ENCODE results near the gene TMEM53.

The TMEM53 gene

DNA sequence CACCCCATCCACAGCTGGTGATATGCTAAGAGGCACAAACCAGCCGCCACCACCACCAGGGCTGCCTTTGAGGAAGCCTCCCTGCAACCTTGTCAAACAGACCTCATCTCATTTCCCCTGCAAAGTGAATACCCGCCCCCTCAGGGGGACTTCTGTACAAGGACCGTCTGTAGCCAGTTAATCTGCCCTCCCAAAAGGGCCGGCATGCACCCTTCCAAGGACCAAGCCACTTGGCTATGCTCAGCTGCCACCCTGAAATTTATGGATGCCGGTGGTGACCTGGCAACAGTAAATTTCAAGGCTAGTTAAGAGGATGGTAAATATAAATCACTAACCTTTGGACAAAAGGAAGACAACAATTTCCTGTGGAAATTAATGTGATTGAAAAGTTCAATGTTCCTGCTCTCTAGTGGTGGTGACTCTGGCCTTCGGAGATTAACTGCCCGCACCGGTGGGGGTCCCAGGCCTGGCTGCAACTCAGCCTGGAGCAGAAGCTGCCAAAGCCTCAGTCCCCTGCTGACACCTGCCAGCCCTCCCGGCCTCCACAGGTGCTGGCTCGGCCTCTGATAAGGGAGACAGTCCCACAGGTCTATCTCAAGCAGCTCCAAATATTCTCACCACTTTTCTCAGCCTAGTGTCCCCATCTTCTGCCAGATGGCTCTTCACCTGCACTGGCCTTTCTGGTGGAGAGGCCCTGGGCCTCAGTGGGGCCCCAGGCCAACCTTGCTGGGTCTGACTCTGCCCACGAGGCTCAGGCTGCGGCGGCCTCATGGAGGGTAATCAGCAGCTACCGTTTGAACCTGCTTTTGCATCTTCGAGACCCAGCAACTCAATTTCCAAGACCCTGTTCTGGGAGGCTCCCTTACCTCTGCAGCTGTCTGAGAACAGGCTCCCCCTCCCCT lies 12.2 kb downstream of the TMEM53 start:
- Histone ChIP-seq H3K4me3 (ENCODE audit: insufficient read depth, low read length, poor library complexity, severe bottlenecking) (no peak overlapping the region), H3K9me2 (replicated peaks; ENCODE audit: insufficient read depth, low read length) (no peaks in the 10 kb centered on the region), H2AFZ (ENCODE audit: low read depth, low read length, severe bottlenecking) (no peak overlapping the region), H4K20me1 (ENCODE audit: low read depth, low read length) (no peaks in the 10 kb centered on the region), H3K27ac (ENCODE audit: low read depth, low read length) (no peak overlapping the region), H3F3A (ENCODE audit: insufficient read depth) (no peaks in the 10 kb centered on the region), H3K36me3 (ENCODE audit: low read length) (no peaks in the 10 kb centered on the region), H3K4me2 (ENCODE audit: low read depth, low read length, poor library complexity, severe bottlenecking) (no peak overlapping the region), H3K9me3 (ENCODE audit: insufficient read depth, low read length) (no peaks in the 10 kb centered on the region), H3K79me2 (ENCODE audit: insufficient read depth, low read length) (no peaks in the 10 kb centered on the region), H3K9ac (ENCODE audit: low read length) (no peak overlapping the region), H3K27me3 (ENCODE audit: low read length) (no peaks in the 10 kb centered on the region)
- TF ChIP-seq CTCF (IDR thresholded peaks at IDR 0.05; ENCODE audit: insufficient read depth, low read length, poor library complexity, severe bottlenecking) (no peak), EZH2phosphoT487 (conservative IDR thresholded peaks at IDR 0.05; ENCODE audit: low read length) (no peak)

DNA sequence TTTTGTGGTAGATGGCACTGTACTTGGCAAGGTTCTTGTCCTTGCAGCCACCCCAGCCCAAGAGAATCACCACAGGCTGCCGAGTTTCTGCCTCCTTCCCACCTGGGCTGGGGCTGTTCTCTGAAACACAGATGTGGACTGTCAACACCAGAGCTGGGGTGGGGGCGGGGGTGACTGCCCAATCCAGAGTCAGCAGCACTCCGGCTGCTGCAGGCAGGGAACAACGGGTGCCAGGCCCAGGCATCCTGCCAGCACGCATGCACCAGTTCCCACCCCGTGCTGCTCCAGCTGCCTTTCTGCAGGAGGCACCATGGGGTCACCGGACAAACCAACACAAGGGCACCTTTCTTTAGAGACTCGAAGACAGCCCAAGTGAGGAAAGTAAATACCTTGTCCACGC lies 14.1 kb downstream of the TMEM53 start:
- no peaks in the 10 kb centered on the region for H4K20me1 ChIP-seq (ENCODE audit: low read depth, low read length)
- H2AFZ ChIP-seq (ENCODE audit: low read depth, low read length, severe bottlenecking): no peak overlapping the region
- no peaks in the 10 kb centered on the region for H3K27me3 ChIP-seq (ENCODE audit: low read length)
- no peak overlapping the region for H3K4me2 ChIP-seq (ENCODE audit: low read depth, low read length, poor library complexity, severe bottlenecking)
- H3K9me3 ChIP-seq (ENCODE audit: insufficient read depth, low read length): no peaks in the 10 kb centered on the region
- no peak overlapping the region for H3K27ac ChIP-seq (ENCODE audit: low read depth, low read length)
- H3K79me2 ChIP-seq (ENCODE audit: insufficient read depth, low read length): no peaks in the 10 kb centered on the region
- H3K9me2 ChIP-seq (replicated peaks; ENCODE audit: insufficient read depth, low read length): no peaks in the 10 kb centered on the region
- H3K9ac ChIP-seq (ENCODE audit: low read length): no peak overlapping the region
- H3K36me3 ChIP-seq (ENCODE audit: low read length): no peaks in the 10 kb centered on the region
- H3K4me3 ChIP-seq (ENCODE audit: insufficient read depth, low read length, poor library complexity, severe bottlenecking): no peak overlapping the region
- TF ChIP-seq CTCF (IDR thresholded peaks at IDR 0.05; ENCODE audit: insufficient read depth, low read length, poor library complexity, severe bottlenecking) (no peak), EZH2phosphoT487 (conservative IDR thresholded peaks at IDR 0.05; ENCODE audit: low read length) (no peak)
- no peaks in the 10 kb centered on the region for H3F3A ChIP-seq (ENCODE audit: insufficient read depth)

GRCh38 chr1:44659566-44659965 lies 14.7 kb downstream of the TMEM53 start:
- no peak overlapping the region for H2AFZ ChIP-seq (ENCODE audit: low read depth, low read length, severe bottlenecking)
- H3K27ac ChIP-seq (ENCODE audit: low read depth, low read length): no peak overlapping the region
- no peaks in the 10 kb centered on the region for H4K20me1 ChIP-seq (ENCODE audit: low read depth, low read length)
- no peaks in the 10 kb centered on the region for H3K9me3 ChIP-seq (ENCODE audit: insufficient read depth, low read length)
- no peaks in the 10 kb centered on the region for H3K9me2 ChIP-seq (replicated peaks; ENCODE audit: insufficient read depth, low read length)
- no peak overlapping the region for H3K4me2 ChIP-seq (ENCODE audit: low read depth, low read length, poor library complexity, severe bottlenecking)
- no peaks in the 10 kb centered on the region for H3K36me3 ChIP-seq (ENCODE audit: low read length)
- H3K27me3 ChIP-seq (ENCODE audit: low read length): no peaks in the 10 kb centered on the region
- no peaks in the 10 kb centered on the region for H3K79me2 ChIP-seq (ENCODE audit: insufficient read depth, low read length)
- TF ChIP-seq EZH2phosphoT487 (conservative IDR thresholded peaks at IDR 0.05; ENCODE audit: low read length) (no peak), CTCF (IDR thresholded peaks at IDR 0.05; ENCODE audit: insufficient read depth, low read length, poor library complexity, severe bottlenecking) (no peak)
- H3K4me3 ChIP-seq (ENCODE audit: insufficient read depth, low read length, poor library complexity, severe bottlenecking): no peak overlapping the region
- no peak overlapping the region for H3K9ac ChIP-seq (ENCODE audit: low read length)
- no peaks in the 10 kb centered on the region for H3F3A ChIP-seq (ENCODE audit: insufficient read depth)

Measured in SU-DHL-6 (cell line).